ENCODE measurements around the gene FBXO21. TPM values are rescaled to one million over a fixed set of nuclear protein-coding genes. Genes with fewer than 3 reads are reported as not detected.
A peak's percentile ranks its signal among the peaks of the same experiment; 100 is the strongest.

Gene FBXO21
- total RNA-seq, 2 experiments from 2014 or later, result 34.4 to 60.8 TPM

GRCh38 chr12:117158096-117158495, 32.2 kb downstream of the FBXO21 start:
- no peaks in the 10 kb centered on the region for H3K9me3 ChIP-seq (ENCODE audit: low read length)
- H3K36me3 ChIP-seq (ENCODE audit: insufficient read depth, low read length), result peaks cover 100% of the 10 kb centered on the region
- H3K9me2 ChIP-seq (ENCODE audit: insufficient read depth, low read length), result no peaks in the 10 kb centered on the region
- no peak for DNase-seq (ENCODE audit: low spot score)
- H3K4me3 ChIP-seq (ENCODE audit: low read depth, low read length, poor library complexity, severe bottlenecking), result no peak overlapping the region
- H4K20me1 ChIP-seq (ENCODE audit: insufficient read depth, low read length), result no peaks in the 10 kb centered on the region; the same call in 1 of the 2 replicates
- BruUV-seq (replicated peaks), result no TSS peak
- intact Hi-C loops (cut with micrococcal nuclease; ENCODE audit: unreplicated experiment), result no loop called here
- H3K79me2 ChIP-seq (ENCODE audit: insufficient read depth, low read depth, low read length), result no peaks in the 10 kb centered on the region
- H3K27ac ChIP-seq (ENCODE audit: low read depth, low read length, poor library complexity, severe bottlenecking), result no peak overlapping the region
- H3K4me1 ChIP-seq (ENCODE audit: insufficient read depth, low read length, poor library complexity, severe bottlenecking), result no peaks in the 10 kb centered on the region
- CTCF ChIA-PET (ENCODE audit: unreplicated experiment), result no interaction called here
- no peak for TF ChIP-seq CTCF (conservative IDR thresholded peaks at IDR 0.05; ENCODE audit: low read length)
- no peak for TF ChIP-seq EZH2phosphoT487 (IDR thresholded peaks at IDR 0.05; ENCODE audit: borderline replicate concordance, low read depth, low read length)
- H3K4me2 ChIP-seq (ENCODE audit: low read length), result no peak overlapping the region
- no peak overlapping the region for H2AFZ ChIP-seq (ENCODE audit: low read length)
- POLR2A ChIA-PET, result no interaction called here

- no peaks in the 10 kb centered on the region for H3K4me1 ChIP-seq (ENCODE audit: insufficient read depth, low read length, poor library complexity, severe bottlenecking)
- H3K36me3 ChIP-seq (ENCODE audit: insufficient read depth, low read length), result peaks cover 100% of the 10 kb centered on the region
- H3K9me2 ChIP-seq (ENCODE audit: insufficient read depth, low read length), result no peaks in the 10 kb centered on the region
- no peak overlapping the region for H3K4me3 ChIP-seq (ENCODE audit: low read depth, low read length, poor library complexity, severe bottlenecking)
- no peaks in the 10 kb centered on the region; the same call in 1 of the 2 replicates for H4K20me1 ChIP-seq (ENCODE audit: insufficient read depth, low read length)
- no TSS peak for BruUV-seq (replicated peaks)
- no peak overlapping the region for H3K27ac ChIP-seq (ENCODE audit: low read depth, low read length, poor library complexity, severe bottlenecking)
- intact Hi-C loops (cut with micrococcal nuclease; ENCODE audit: unreplicated experiment), result no loop called here
- peak; percentile 93 for TF ChIP-seq CTCF (conservative IDR thresholded peaks at IDR 0.05; ENCODE audit: low read length)
- no peak for TF ChIP-seq EZH2phosphoT487 (IDR thresholded peaks at IDR 0.05; ENCODE audit: borderline replicate concordance, low read depth, low read length)
- ChIA-PET POLR2A (no interaction called here), CTCF (ENCODE audit: unreplicated experiment) (no interaction called here)
- no peaks in the 10 kb centered on the region for H3K9me3 ChIP-seq (ENCODE audit: low read length)
- peak; percentile 93 for DNase-seq (ENCODE audit: low spot score)
- H2AFZ ChIP-seq (ENCODE audit: low read length), result no peak overlapping the region
- no peaks in the 10 kb centered on the region for H3K79me2 ChIP-seq (ENCODE audit: insufficient read depth, low read depth, low read length)
- no peak overlapping the region for H3K4me2 ChIP-seq (ENCODE audit: low read length)
Observed at GRCh38 chr12:117155278-117156060, 34.8 kb downstream of the FBXO21 start.

All from OCI-LY7 (cell line).